ENCODE results near the gene KLHL40. TPM values are rescaled to one million over a fixed set of nuclear protein-coding genes. Genes with fewer than 3 reads are reported as not detected.

KLHL40 gene
- total and polyA plus RNA-seq, 10 of the 15 experiments (the other 5 are each of a cell fraction or from before 2014, with no cell fraction given) = not detected

GRCh38 chr3:42649006-42649405 lies 36.3 kb upstream of the KLHL40 start:
- ChIA-PET POLR2A (no interaction called here), SMC1A (ENCODE audit: uncharacterized antibody, unreplicated experiment) (interaction anchor here (1.1 to 2.2 kb wide), 4 partner anchors 12 to 77 kb away, joined by 3 to 5 read pairs (median 4); no protein-coding TSS in a partner anchor), RAD21 (ENCODE audit: unreplicated experiment) (no interaction called here), CTCF (interaction anchor here (1.3 kb wide), 1 partner anchor 25 kb away, joined by 3 read pairs; no protein-coding TSS in a partner anchor)
- H3K4me1 ChIP-seq (ENCODE audit: control insufficient read depth, insufficient read depth, low read length) = peaks cover 17% of the 10 kb centered on the region
- no peaks in the 10 kb centered on the region for H3K9me3 ChIP-seq (replicated peaks; ENCODE audit: control insufficient read depth, insufficient read depth, low read length)
- 100% methylated on average over 2 of the region's 2 CpGs for WGBS (ENCODE audit: insufficient coverage, insufficient replicate concordance, low lambda C conversion rate, missing lambda C conversion rate)
- no peaks in the 10 kb centered on the region for H4K20me1 ChIP-seq (ENCODE audit: control insufficient read depth, insufficient read depth)
- H3K9ac ChIP-seq (ENCODE audit: control insufficient read depth, insufficient read depth, low read length) = no peak overlapping the region
- no peaks in the 10 kb centered on the region for H3K27me3 ChIP-seq (replicated peaks in 1 of 2; ENCODE audit: control insufficient read depth in 2 of 2, insufficient read depth in 2 of 2, low read length in 1 of 2)
- H3K4me2 ChIP-seq (ENCODE audit: control insufficient read depth, insufficient read depth) = no peak overlapping the region
- no peak overlapping the region for H3K27ac ChIP-seq (ENCODE audit: control insufficient read depth, insufficient read depth)
- no peaks in the 10 kb centered on the region; the same call in 1 of the 2 replicates for H3K79me2 ChIP-seq (ENCODE audit: control insufficient read depth, insufficient read depth, low read length)
- ATAC-seq (no peak), DNase-seq (ENCODE audit: low read depth, low spot score) (no peak), FAIRE-seq (no peak)
- H3K4me3 ChIP-seq = no peak overlapping the region
- in situ Hi-C loops (cut with MboI) (no loop called here), intact Hi-C loops (cut with micrococcal nuclease; ENCODE audit: unreplicated experiment) (no loop called here)
- TF ChIP-seq ZNF384 (IDR thresholded peaks at IDR 0.05; ENCODE audit: borderline replicate concordance, low read depth, low read length) = no peak
- no peak for TF ChIP-seq NFXL1 (IDR thresholded peaks at IDR 0.05; ENCODE audit: borderline replicate concordance)
- TF ChIP-seq NFIC (IDR thresholded peaks at IDR 0.05; ENCODE audit: low read depth, low read length) = no peak
- TF ChIP-seq SMAD5 (IDR thresholded peaks at IDR 0.05; ENCODE audit: low read depth) = no peak
- TF ChIP-seq BMI1 (IDR thresholded peaks at IDR 0.05; ENCODE audit: borderline replicate concordance) = no peak
- BruUV-seq (replicated peaks) = no TSS peak
- H3K36me3 ChIP-seq (ENCODE audit: control insufficient read depth in 2 of 2, insufficient read depth in 2 of 2, low read length in 1 of 2) = peaks cover 5 to 24% of the 10 kb centered on the region in 2 experiments
- H2AFZ ChIP-seq (ENCODE audit: control insufficient read depth, low read depth, low read length) = no peak overlapping the region

- in situ Hi-C loops (cut with MboI) (no loop called here), intact Hi-C loops (cut with micrococcal nuclease; ENCODE audit: unreplicated experiment) (loop anchor here (5.0 kb wide), 1 partner anchor 93 kb away; no protein-coding TSS in a partner anchor)
- FAIRE-seq = no peak
Observed at GRCh38 chr3:42649783-42650182, 35.6 kb upstream of the KLHL40 start.

More at GRCh38 chr3:42649783-42650182, 35.6 kb upstream of the KLHL40 start:
- no peaks in the 10 kb centered on the region for H3K9me3 ChIP-seq (replicated peaks; ENCODE audit: control insufficient read depth, insufficient read depth, low read length)
- H3K79me2 ChIP-seq (ENCODE audit: control insufficient read depth, insufficient read depth, low read length) = no peaks in the 10 kb centered on the region; the same call in 1 of the 2 replicates
- DNase-seq (ENCODE audit: low read depth, low spot score) (no peak), ATAC-seq (no peak)
- no peak overlapping the region for H3K4me3 ChIP-seq
- BruUV-seq (replicated peaks) = no TSS peak
- H3K27ac ChIP-seq (ENCODE audit: control insufficient read depth, insufficient read depth) = no peak overlapping the region
- TF ChIP-seq NBN (IDR thresholded peaks at IDR 0.05) = no peak
- TF ChIP-seq BCL3 (IDR thresholded peaks at IDR 0.05; ENCODE audit: borderline replicate concordance, insufficient read depth, low read depth, low read length, poor library complexity, severe bottlenecking) = peak; percentile 17
- peaks cover 17% of the 10 kb centered on the region for H3K4me1 ChIP-seq (ENCODE audit: control insufficient read depth, insufficient read depth, low read length)
- H3K36me3 ChIP-seq (ENCODE audit: control insufficient read depth in 2 of 2, insufficient read depth in 2 of 2, low read length in 1 of 2) = peaks cover 0 to 19% of the 10 kb centered on the region in 2 experiments; a peak in 3 of 4 replicates
- RAD21 ChIA-PET (ENCODE audit: unreplicated experiment) = no interaction called here
- H3K27me3 ChIP-seq (replicated peaks in 1 of 2; ENCODE audit: control insufficient read depth in 2 of 2, insufficient read depth in 2 of 2, low read length in 1 of 2) = no peaks in the 10 kb centered on the region
- 88% methylated on average over 4 of the region's 4 CpGs for WGBS (ENCODE audit: insufficient coverage, insufficient replicate concordance, low lambda C conversion rate, missing lambda C conversion rate)
- H2AFZ ChIP-seq (ENCODE audit: control insufficient read depth, low read depth, low read length) = no peak overlapping the region
- no peak overlapping the region for H3K9ac ChIP-seq (ENCODE audit: control insufficient read depth, insufficient read depth, low read length)
- no peak overlapping the region for H3K4me2 ChIP-seq (ENCODE audit: control insufficient read depth, insufficient read depth)
- CTCF ChIA-PET = interaction anchor here (0.6 kb wide), 1 partner anchor 72 kb away, joined by 3 read pairs; no protein-coding TSS in a partner anchor
- H4K20me1 ChIP-seq (ENCODE audit: control insufficient read depth, insufficient read depth) = no peaks in the 10 kb centered on the region
- SMC1A ChIA-PET (ENCODE audit: uncharacterized antibody, unreplicated experiment) = interaction anchor here (1.3 to 3.0 kb wide), 3 partner anchors 8 to 67 kb away, joined by 3 to 11 read pairs (median 3); partner anchors contain the start of genes SEC22C and SS18L2
- POLR2A ChIA-PET = no interaction called here
